AG10803 (cell line): Measurements from ENCODE around the gene PROSER3.
"Not testable (repeated sequence)": the region's sequence is repeated elsewhere in the genome, so short reads cannot be mapped to it uniquely, and the experiment has no call there.

Experiments used
- DNase-seq: peaks from one replicate; pipeline ENCODE4 v3.0.0; 2010; ENCODE audit warnings: low read depth
- H3K4me3 ChIP-seq: 2 replicates; pipeline ENCODE4 v1.5.1; 2011; ENCODE audit warnings: mild to moderate bottlenecking, low read length, control low read depth
- TF ChIP-seq, protein P1 (sequence below): conservative IDR thresholded peaks from 2 replicates; pipeline ENCODE4 v1.5.1; 2011; ENCODE audit warnings: mild to moderate bottlenecking, low read length, control low read depth, inconsistent platforms

Gene PROSER3

DNA sequence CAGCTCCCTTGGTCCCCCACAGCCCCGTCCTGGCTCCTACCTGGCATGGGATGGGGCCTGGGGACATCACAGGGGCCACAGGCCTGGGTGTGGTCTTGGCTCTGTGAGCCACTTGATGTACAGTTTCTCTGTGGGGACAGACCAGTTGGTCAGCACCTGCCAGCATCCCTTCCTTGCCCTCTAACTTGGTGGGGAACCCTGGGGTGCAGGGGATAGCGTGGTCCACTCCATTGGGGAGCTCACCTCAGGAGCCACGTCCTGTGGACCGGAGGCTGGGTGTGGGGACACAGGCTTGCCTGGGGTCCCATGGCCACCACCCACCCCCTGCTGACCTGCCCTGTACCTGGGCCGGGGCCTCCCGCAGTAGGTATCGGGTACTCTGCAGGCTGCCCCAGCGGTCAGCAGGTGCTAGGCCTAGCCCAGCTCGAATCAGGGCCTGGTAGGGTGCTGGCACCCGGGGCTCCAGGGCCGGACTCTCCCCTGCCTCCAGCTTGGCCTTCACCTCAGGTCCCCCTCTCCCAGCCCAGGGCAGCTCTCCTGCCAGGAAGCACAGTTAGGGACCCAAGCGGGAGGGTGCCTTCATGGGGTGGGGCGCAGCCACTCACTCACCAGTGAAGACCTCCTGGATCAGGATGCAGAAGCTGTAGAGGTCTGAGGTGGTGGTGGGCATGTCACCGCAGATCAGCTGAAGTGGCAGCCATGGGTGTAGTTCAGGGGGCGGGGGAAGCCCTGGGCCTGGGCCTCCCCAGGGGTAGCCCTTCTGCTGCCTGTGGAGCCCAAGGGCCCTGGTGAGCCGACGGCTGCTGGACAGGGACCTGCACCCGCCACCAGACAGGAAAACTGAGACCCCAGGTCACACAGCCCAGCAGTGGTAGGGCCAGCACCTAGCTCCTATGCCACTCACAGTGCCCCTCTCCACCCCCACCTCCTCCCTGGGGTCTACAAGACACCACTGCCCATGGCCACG lies 32.3 kb downstream of the PROSER3 start:
- DNase-seq: no peak
- TF ChIP-seq, protein P1, sequence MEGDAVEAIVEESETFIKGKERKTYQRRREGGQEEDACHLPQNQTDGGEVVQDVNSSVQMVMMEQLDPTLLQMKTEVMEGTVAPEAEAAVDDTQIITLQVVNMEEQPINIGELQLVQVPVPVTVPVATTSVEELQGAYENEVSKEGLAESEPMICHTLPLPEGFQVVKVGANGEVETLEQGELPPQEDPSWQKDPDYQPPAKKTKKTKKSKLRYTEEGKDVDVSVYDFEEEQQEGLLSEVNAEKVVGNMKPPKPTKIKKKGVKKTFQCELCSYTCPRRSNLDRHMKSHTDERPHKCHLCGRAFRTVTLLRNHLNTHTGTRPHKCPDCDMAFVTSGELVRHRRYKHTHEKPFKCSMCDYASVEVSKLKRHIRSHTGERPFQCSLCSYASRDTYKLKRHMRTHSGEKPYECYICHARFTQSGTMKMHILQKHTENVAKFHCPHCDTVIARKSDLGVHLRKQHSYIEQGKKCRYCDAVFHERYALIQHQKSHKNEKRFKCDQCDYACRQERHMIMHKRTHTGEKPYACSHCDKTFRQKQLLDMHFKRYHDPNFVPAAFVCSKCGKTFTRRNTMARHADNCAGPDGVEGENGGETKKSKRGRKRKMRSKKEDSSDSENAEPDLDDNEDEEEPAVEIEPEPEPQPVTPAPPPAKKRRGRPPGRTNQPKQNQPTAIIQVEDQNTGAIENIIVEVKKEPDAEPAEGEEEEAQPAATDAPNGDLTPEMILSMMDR: no peak
- no peak overlapping the region for H3K4me3 ChIP-seq

DNA sequence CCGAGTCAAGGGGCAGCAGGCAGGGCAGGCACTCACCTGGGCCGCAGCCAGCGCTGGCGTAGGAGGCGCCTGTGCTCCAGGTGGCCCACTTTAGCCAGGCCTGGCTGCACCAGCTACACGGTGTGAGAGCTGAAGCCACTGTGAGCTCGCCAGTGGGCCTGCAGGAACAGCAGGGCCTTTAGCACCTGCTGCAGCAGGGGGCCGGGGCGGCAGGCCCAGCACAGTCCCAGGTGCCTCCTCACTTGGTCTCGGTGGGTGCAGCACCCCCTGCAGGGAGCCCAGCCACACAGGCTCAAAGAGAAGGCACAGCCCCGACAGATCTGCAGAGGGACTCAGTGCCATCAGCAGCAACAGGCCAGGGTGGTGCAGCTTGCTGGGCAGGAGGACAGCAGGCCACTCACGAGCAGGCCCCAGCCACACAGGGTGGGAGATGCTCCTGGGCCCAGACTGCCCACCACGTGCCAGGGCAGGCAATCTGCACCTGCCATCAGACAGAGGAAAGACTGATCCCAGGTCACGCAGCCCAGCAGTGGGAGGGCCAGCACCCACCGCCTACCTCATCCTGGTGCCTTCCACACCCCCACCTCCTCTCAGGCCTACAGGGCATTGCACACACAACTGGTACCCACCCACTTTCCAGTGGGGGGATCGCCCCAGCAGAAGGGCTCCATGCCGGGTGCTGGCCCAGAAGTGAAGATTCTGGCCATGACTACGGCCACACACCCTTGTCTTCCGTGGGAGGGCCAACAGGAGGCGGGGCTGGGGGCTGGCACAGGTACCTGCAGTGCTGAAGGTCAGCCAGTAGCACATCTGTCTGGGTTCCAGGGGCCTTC lies 33.2 kb downstream of the PROSER3 start:
- H3K4me3 ChIP-seq: no peak overlapping the region
- TF ChIP-seq, protein P1: no peak
- no peak for DNase-seq

DNA sequence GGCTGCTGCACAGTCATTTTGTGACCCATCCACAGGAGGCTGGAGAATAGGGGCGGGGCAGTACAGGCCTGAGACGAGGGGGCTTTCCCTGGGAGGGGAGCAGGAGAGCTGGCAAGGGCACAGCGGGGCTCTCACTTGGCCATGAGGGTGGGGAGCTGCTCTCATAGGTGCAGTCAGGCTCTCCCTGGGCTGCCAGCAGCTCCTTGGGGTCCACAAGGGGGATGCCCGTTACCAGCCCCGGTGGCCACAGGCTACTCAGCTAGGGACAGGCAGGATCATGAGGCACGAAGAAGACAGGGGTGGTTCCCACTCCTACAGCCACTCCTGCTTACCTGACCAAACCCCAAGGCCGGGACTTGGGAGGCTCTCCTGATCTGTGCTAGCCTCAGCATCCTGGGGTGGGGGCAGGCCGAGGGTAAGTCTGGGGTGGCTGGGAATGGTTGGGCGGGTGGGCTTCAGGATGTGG lies 33.9 kb downstream of the PROSER3 start:
- TF ChIP-seq, protein P1: no peak
- DNase-seq: no peak
- no peak overlapping the region for H3K4me3 ChIP-seq

DNA sequence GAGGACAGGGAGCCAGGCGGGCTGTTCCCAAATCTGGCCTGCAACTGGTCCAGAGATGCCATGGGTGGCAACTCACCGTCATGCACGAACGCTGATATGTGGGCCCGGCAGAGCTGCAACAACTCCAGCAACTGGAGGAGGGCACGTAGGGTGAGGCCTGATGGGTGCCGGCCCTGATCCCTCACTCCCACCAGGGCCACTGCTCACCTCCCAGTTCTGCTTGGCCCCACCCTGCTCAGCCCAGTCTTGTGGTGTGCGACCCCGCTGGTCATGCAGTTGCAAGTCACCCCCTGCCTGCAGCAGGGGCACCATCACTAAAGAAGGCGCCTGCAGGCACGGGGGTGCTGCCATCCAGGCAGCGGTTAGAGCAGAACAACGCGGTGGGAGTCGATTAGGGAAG lies 34.3 kb downstream of the PROSER3 start:
- no peak for DNase-seq
- TF ChIP-seq, protein P1: no peak
- H3K4me3 ChIP-seq: no peak overlapping the region

DNA sequence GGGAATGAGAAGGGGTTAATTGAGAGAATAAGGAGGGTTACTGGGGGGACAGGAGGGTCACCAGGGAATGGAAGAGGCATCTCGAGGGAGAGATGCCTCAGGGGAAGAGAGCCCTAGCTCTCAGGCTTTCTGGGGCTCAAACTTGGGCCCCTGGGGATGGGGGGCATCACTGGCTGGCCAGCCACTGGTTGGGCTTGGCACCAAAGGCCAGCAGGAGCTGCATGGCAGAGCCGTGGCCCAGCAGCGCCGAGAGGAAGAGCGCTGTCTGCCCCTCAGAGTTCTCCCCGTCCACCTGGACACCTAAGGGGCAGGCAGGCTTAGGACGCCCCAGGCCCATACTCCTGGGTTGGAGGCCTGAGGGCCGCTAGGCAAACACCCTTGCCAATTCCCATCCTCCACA lies 34.9 kb downstream of the PROSER3 start:
- no peak for DNase-seq
- TF ChIP-seq, protein P1: no peak
- H3K4me3 ChIP-seq: no peak overlapping the region

DNA sequence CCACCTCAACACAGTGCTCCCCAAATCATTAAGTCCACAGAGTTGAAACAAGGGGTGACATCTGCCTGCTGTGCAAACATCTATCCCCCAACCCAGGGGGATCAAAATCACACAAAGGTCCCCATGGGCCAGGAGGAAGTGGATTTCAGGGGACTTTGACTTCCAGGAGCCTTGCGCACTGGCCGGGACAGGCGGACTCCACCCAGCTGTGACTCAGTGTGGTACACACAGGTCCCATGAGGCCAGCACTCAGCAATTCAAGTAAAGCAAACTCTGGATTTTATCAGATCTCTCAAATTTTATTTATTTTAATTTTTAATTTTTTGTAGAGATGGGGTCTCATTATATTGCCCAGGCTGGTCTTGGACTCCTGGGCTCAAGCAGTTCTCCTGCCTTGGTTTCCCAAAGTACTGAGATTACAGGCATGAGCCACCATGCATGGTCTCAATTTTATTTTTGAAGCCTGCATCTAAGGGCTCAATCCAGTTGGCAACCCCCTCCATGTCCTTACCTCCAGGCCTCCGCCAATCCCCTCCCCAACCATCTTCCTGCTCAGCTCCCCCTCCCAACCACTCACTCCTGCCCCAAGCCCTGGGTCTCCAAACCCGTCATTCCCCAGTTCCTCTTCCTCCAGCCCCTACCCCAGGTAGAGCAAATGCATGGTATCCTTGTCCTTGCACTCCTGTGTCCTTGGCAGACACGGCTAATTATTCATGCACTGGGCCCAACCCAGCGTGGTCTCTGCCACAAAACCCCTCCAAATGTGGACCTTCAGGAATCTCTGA lies 35.6 kb downstream of the PROSER3 start:
- DNase-seq: peak; percentile 24
- TF ChIP-seq, protein P1: no peak
- no peak overlapping the region for H3K4me3 ChIP-seq

DNA sequence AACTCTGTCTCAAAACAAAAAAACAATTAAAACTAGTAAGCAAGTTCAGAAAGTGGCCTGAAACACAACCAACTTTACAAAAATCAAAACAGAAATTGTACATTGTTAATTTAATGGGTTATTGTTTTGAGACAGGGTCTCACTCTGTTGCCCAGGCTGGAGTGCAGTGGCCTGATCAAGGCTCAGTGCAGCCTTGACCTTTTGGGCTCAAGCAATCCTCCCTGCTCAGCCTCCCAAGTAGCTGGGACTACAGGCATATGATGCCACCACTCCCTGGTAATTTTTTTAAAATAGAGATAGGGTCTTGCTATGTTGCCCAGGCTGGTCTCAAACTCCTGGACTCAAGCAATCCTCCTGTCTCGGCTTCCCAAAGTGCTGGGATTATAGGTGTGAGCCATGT lies 37.6 kb downstream of the PROSER3 start:
- not testable (repeated sequence) for H3K4me3 ChIP-seq, DNase-seq
